BJ (cell line): ENCODE results near the gene TFCP2. TPM values are rescaled to one million over a fixed set of nuclear protein-coding genes. Genes with fewer than 3 reads are reported as not detected.

Source experiments
- CTCF ChIA-PET: fragments of 350-600 bp; formaldehyde crosslinking; extraction: SDS; loops from one replicate; lab custom pipeline; 2021; ENCODE audit warnings: antibody characterized with exemption, inconsistent platforms; lab: Yijun Ruan, JAX
- POLR2A ChIA-PET: fragments of 300-600 bp; sonication (Branson Sonifier 250); formaldehyde crosslinking; extraction: SDS; loops from one replicate; lab custom pipeline; 2021; ENCODE audit warnings: antibody characterized with exemption; lab: Charles Lee
- DNase-seq: peaks from one replicate; pipeline ENCODE4 v3.0.0-alpha.2; 2011; ENCODE audit warnings: low read depth
- H3K27me3 ChIP-seq: 2 replicates; pipeline ENCODE4 v1.6.0; 2011; ENCODE audit warnings: low read length; ENCODE audit not compliant: control insufficient read depth, insufficient read depth
- H3K36me3 ChIP-seq: 2 replicates; pipeline ENCODE4 v1.5.1; 2011; ENCODE audit warnings: low read length; ENCODE audit not compliant: control insufficient read depth, insufficient read depth
- H3K4me3 ChIP-seq: 2 replicates; pipeline ENCODE4 v1.5.1; 2011; ENCODE audit warnings: low read depth, mild to moderate bottlenecking, control low read depth, low read length
- CTCF ChIP-seq: IDR thresholded peaks from 2 replicates; pipeline ENCODE4 v1.5.1; 2011; ENCODE audit warnings: low read depth, mild to moderate bottlenecking, control low read depth, inconsistent platforms, low read length, moderate library complexity; ENCODE audit not compliant: insufficient read depth
- polyA plus RNA-seq: library from polyadenylated mRNA; depleted of rRNA; stranded (reverse); fragments of >200 nt; gene quantifications from 2 replicates; pipeline ENCODE4 v1.2.3, GENCODE V29; 2011

Gene TFCP2
- polyA plus RNA-seq, 1 experiment: 11.4 TPM

GRCh38 chr12:51056242-51056641 is 116.7 kb downstream of the TFCP2 start:
- POLR2A ChIA-PET: no interaction called here
- no peak overlapping the region for H3K4me3 ChIP-seq
- H3K36me3 ChIP-seq: peaks cover 14% of the 10 kb centered on the region
- CTCF ChIA-PET: interaction anchor here (1.1 to 1.6 kb wide), 2 partner anchors 9 to 46 kb away, joined by 3 read pairs; no protein-coding TSS in a partner anchor
- TF ChIP-seq CTCF: no peak
- H3K27me3 ChIP-seq: no peaks in the 10 kb centered on the region
- DNase-seq: no peak

DNA sequence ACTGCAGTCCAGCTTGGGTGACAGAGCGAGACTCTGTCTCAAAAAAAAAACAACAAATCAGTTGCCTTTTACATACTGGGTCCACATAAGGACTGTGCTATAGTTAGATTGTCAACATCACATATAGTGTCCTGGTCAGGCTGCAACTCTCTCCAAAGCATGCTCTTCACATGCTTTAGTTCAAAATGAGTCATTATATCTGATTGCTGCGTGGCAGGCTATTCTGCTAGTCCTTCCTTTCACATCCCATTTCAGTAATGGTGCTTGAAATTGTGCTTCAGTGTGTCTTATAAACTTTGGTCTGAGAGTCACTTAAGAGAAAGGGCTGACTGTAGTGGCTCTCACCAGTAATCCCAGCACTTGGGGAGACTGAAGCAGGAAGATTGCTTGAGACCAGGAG is 117.9 kb downstream of the TFCP2 start:
- no peak for TF ChIP-seq CTCF
- CTCF ChIA-PET: interaction anchor here (1.7 kb wide), 1 partner anchor 12 kb away, joined by 5 read pairs; no protein-coding TSS in a partner anchor

DNA sequence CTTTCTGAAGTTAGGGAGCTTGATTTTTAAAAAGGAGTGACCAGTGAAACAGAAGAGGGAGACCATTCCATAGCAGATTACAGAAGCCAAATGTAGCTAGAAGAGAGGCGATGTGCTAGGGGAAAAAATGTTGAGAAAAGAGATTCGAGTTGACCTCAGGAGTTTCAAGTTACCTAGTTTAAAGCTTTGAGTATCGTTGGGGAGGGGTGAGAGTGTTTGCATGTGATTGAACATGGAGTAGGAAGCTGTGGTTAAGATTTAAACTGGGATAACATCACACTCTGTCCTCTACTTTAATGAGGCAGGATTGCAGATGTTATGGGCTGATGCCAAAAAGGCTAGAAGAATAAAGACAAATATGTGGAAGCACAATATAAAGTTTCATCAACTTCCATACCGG is 121.1 kb downstream of the TFCP2 start:
- CTCF ChIA-PET: interaction anchor here (0.6 to 1.1 kb wide), 4 partner anchors 9 to 127 kb away, joined by 3 to 4 read pairs (median 3); a partner anchor contains a TSS
- Histone ChIP-seq H3K27me3 (no peaks in the 10 kb centered on the region), H3K4me3 (no peak overlapping the region), H3K36me3 (peaks cover 4% of the 10 kb centered on the region)
- POLR2A ChIA-PET: no interaction called here
- peak; percentile 4 for DNase-seq
- TF ChIP-seq CTCF: no peak

More for the DNA sequence above, 117.9 kb downstream of the TFCP2 start:
- peaks cover 14% of the 10 kb centered on the region for H3K36me3 ChIP-seq
- POLR2A ChIA-PET: no interaction called here
- no peak for DNase-seq
- H3K4me3 ChIP-seq: no peak overlapping the region
- H3K27me3 ChIP-seq: no peaks in the 10 kb centered on the region

DNA sequence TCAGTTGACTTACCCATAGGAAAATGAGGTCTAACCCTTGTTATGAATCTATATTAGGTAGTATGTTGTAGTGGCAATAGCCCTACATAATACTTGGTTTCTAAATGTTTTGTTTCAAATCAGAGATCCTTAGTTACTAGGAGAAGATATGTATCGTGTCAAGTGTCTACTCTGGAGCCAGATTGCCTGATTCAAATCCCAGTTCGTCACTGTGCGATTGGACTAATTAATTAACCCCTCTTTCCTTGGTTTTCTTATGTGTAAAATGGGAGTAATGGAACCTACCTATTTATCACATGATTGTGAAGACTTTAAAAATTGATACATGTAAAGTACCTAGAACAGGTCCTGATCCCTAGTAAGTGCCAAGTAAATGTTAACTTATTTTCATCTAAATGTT is 123.4 kb downstream of the TFCP2 start:
- no peak for TF ChIP-seq CTCF
- H3K4me3 ChIP-seq: no peak overlapping the region
- no peaks in the 10 kb centered on the region for H3K27me3 ChIP-seq
- no peak for DNase-seq
- ChIA-PET POLR2A (no interaction called here), CTCF (interaction anchor here (1.0 to 2.1 kb wide), 2 partner anchors 65 to 224 kb away, joined by 3 to 4 read pairs; no protein-coding TSS in a partner anchor)
- H3K36me3 ChIP-seq: no peaks in the 10 kb centered on the region

DNA sequence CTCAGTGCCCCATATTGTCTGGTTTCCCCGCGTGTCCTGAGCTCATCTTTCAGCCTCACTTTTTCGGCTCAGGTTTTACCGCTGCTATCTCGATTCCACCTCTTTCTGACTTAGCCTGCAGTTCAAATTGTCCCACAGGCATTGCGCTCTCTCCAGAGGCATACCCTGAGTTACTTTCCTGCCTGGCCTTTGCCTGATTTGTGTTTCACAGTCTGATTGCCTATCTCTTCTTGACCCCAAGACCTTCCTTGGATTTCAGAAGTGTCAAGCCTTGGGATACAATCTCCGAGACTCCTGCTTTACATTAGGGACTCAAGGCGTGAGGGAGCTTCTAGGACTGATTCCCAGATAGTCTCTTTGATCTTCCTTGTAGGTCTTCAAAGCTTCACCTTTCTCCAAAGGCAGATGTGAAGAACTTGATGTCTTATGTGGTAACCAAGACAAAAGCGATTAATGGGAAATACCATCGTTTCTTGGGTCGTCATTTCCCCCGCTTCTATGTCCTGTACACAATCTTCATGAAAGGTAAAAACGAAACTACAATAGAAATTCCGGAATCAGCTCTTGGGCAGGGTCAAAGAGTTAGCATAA is 124.2 kb downstream of the TFCP2 start:
- H3K27me3 ChIP-seq: no peaks in the 10 kb centered on the region
- TF ChIP-seq CTCF: no peak
- DNase-seq: no peak
- H3K4me3 ChIP-seq: peak overlapping the region; percentile 69
- H3K36me3 ChIP-seq: no peaks in the 10 kb centered on the region
- POLR2A ChIA-PET: no interaction called here
- CTCF ChIA-PET: interaction anchor here (1.2 to 2.1 kb wide), 3 partner anchors 14 to 232 kb away, joined by 3 to 4 read pairs (median 3); no protein-coding TSS in a partner anchor
